ENCODE results near the gene GATM. TPM values are rescaled to one million over a fixed set of nuclear protein-coding genes. Genes with fewer than 3 reads are reported as not detected.
A peak's percentile ranks its signal among the peaks of the same experiment; 100 is the strongest.

Gene GATM
- total and polyA plus RNA-seq, 2 experiments from 2014 or later = 39.7 to 50.0 TPM

GRCh38 chr15:45386974-45387373 lies 8.6 kb upstream of the GATM start:
- H3K4me1 ChIP-seq (ENCODE audit: low read depth) = peaks cover 28% of the 10 kb centered on the region
- DNase-seq (ENCODE audit: low read depth in 1 of 2, low spot score in 1 of 2) = no peak
- peak overlapping the region; percentile 81 for H3K27ac ChIP-seq
- H3K36me3 ChIP-seq = no peaks in the 10 kb centered on the region
- H3K9me3 ChIP-seq (ENCODE audit: low read depth) = no peaks in the 10 kb centered on the region
- peaks cover 23% of the 10 kb centered on the region for H3K27me3 ChIP-seq
- H3K4me3 ChIP-seq = no peak overlapping the region
- no peak for TF ChIP-seq CTCF (IDR thresholded peaks at IDR 0.05; ENCODE audit: low read depth, low read length)

DNA sequence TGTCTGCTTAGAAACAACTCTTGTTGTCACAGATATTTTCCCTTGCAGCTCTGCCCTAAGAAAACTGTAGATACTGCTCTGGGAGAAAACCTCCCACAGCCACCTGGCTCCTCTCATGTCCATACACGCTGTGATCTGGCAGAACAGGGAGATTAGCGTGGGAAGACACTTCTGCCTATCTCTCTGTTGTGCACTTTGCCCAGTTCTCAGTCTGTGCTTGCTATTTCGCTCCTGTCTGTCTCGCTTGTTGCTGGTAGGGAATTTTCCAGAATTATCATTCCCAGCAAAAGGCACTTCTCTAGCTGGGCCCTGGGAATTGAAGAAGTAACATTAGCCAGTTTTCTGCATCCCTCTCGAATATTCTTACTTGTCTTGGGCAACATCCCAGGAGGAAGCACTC lies 8.1 kb upstream of the GATM start:
- no peaks in the 10 kb centered on the region for H3K9me3 ChIP-seq (ENCODE audit: low read depth)
- no peak overlapping the region for H3K4me3 ChIP-seq
- H3K27ac ChIP-seq = peak overlapping the region; percentile 81
- peak in 1 of 2 donors; percentile 61 for DNase-seq (ENCODE audit: low read depth in 1 of 2, low spot score in 1 of 2)
- no peak for TF ChIP-seq CTCF (IDR thresholded peaks at IDR 0.05; ENCODE audit: low read depth, low read length)
- peaks cover 28% of the 10 kb centered on the region for H3K4me1 ChIP-seq (ENCODE audit: low read depth)
- H3K36me3 ChIP-seq = no peaks in the 10 kb centered on the region
- peaks cover 23% of the 10 kb centered on the region for H3K27me3 ChIP-seq

DNA sequence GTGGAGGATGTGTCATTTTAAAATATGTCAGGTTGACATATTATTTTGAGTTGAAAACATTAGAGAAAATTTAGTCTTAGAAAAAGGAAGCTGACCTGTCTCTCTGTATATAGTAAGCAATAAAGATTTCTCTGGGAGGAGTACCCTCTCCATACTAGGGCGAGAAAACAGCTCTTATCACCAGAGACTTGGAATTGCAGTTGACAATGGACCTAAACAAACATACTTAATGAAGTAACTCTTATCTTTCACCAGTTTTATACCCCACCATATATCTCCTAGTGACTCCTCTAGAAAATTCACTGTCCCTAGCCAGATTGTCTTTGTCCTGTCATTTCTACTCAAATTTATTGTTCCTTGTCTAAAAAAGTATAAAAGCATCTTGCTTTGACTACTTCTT lies 7.2 kb upstream of the GATM start:
- Histone ChIP-seq H3K4me3 (no peak overlapping the region), H3K27me3 (peaks cover 26% of the 10 kb centered on the region), H3K36me3 (no peaks in the 10 kb centered on the region), H3K4me1 (ENCODE audit: low read depth) (peaks cover 28% of the 10 kb centered on the region), H3K9me3 (ENCODE audit: low read depth) (no peaks in the 10 kb centered on the region), H3K27ac (peak overlapping the region; percentile 81)
- TF ChIP-seq CTCF (IDR thresholded peaks at IDR 0.05; ENCODE audit: low read depth, low read length) = no peak
- no peak for DNase-seq (ENCODE audit: low read depth in 1 of 2, low spot score in 1 of 2)

GRCh38 chr15:45384700-45385099 lies 6.4 kb upstream of the GATM start:
- Histone ChIP-seq H3K27ac (no peak overlapping the region), H3K4me3 (no peak overlapping the region), H3K9me3 (ENCODE audit: low read depth) (no peaks in the 10 kb centered on the region), H3K4me1 (ENCODE audit: low read depth) (peaks cover 28% of the 10 kb centered on the region), H3K36me3 (no peaks in the 10 kb centered on the region), H3K27me3 (peaks cover 25% of the 10 kb centered on the region)
- no peak for TF ChIP-seq CTCF (IDR thresholded peaks at IDR 0.05; ENCODE audit: low read depth, low read length)
- DNase-seq (ENCODE audit: low read depth in 1 of 2, low spot score in 1 of 2) = no peak

GRCh38 chr15:45378913-45379262 lies 544 bp upstream of the GATM start:
- peak overlapping the region; percentile 56 for H3K4me3 ChIP-seq
- peaks cover 26% of the 10 kb centered on the region for H3K27me3 ChIP-seq
- peak in 1 of 2 donors; percentile 10 for DNase-seq (ENCODE audit: low read depth in 1 of 2, low spot score in 1 of 2)
- H3K9me3 ChIP-seq (ENCODE audit: low read depth) = no peaks in the 10 kb centered on the region
- TF ChIP-seq CTCF (IDR thresholded peaks at IDR 0.05; ENCODE audit: low read depth, low read length) = no peak
- H3K4me1 ChIP-seq (ENCODE audit: low read depth) = peaks cover 9% of the 10 kb centered on the region
- no peak overlapping the region for H3K27ac ChIP-seq
- no peaks in the 10 kb centered on the region for H3K36me3 ChIP-seq
